GM18951 (cell line): ENCODE data around the gene DLG3.

Experiments
- POLR2A ChIP-seq: IDR thresholded peaks from 4 replicates; pipeline ENCODE4 v1.6.1; 2011; ENCODE audit warnings: mild to moderate bottlenecking; ENCODE audit not compliant: insufficient read length, insufficient read depth; ENCODE audit errors: extremely low read depth
- in situ Hi-C: fragments of 300-500 bp; cut with MboI; formaldehyde crosslinking; loops from one replicate; pipeline ENCODE4 v1.12.0; 2022; ENCODE audit warnings: low sequenced_read_pairs, mixed read lengths, inconsistent platforms; ENCODE audit not compliant: unreplicated experiment

DLG3 gene

GRCh38 chrX:70429759-70430158, 14.9 kb upstream of the DLG3 start:
- TF ChIP-seq POLR2A: no peak
- in situ Hi-C loops: no loop called here

- TF ChIP-seq POLR2A: no peak
- in situ Hi-C loops: no loop called here
These were observed 11.4 kb upstream of the DLG3 start for GRCh38 chrX:70432936-70433847.

- peak; percentile 43 for TF ChIP-seq POLR2A
- in situ Hi-C loops: no loop called here
These were observed 10.7 kb upstream of the DLG3 start for GRCh38 chrX:70433848-70434351.

- TF ChIP-seq POLR2A: peak; percentile 55
- in situ Hi-C loops: no loop called here
These were observed 10.2 kb upstream of the DLG3 start for GRCh38 chrX:70434352-70434866.

- no peak for TF ChIP-seq POLR2A
- in situ Hi-C loops: no loop called here
These were observed 9.6 kb upstream of the DLG3 start for GRCh38 chrX:70434914-70435586.

- in situ Hi-C loops: no loop called here
- no peak for TF ChIP-seq POLR2A
These were observed 8.3 kb upstream of the DLG3 start for GRCh38 chrX:70436343-70436742.

- in situ Hi-C loops: no loop called here
- TF ChIP-seq POLR2A: no peak
These were observed 7.6 kb upstream of the DLG3 start for GRCh38 chrX:70437011-70437410.

- TF ChIP-seq POLR2A: no peak
- in situ Hi-C loops: no loop called here
These were observed 6.5 kb upstream of the DLG3 start for GRCh38 chrX:70437921-70438665.

- in situ Hi-C loops: no loop called here
- no peak for TF ChIP-seq POLR2A
These were observed 5.6 kb upstream of the DLG3 start for GRCh38 chrX:70439016-70439415.

GRCh38 chrX:70442224-70442623, 2.4 kb upstream of the DLG3 start:
- in situ Hi-C loops: no loop called here
- TF ChIP-seq POLR2A: no peak

GRCh38 chrX:70444946-70445656, 466 bp downstream of the DLG3 start:
- TF ChIP-seq POLR2A: no peak
- in situ Hi-C loops: no loop called here

- in situ Hi-C loops: no loop called here
- no peak for TF ChIP-seq POLR2A
These were observed 1.3 kb downstream of the DLG3 start for GRCh38 chrX:70445951-70446350.
